ENCODE data around the gene WDR59.

WDR59 gene

GRCh38 chr16:74836111-74836671 is 148.7 kb downstream of the WDR59 start:
- no peaks in the 10 kb centered on the region for H3F3A ChIP-seq (ENCODE audit: low read depth)
- no peak overlapping the region for H2AFZ ChIP-seq (ENCODE audit: low read length)
- TF ChIP-seq CTCF (conservative IDR thresholded peaks at IDR 0.05; ENCODE audit: low read length) (no peak), EZH2phosphoT487 (IDR thresholded peaks at IDR 0.05; ENCODE audit: borderline replicate concordance) (no peak)
- H3K36me3 ChIP-seq (ENCODE audit: insufficient read depth, low read length): no peaks in the 10 kb centered on the region
- no peak overlapping the region for H3K4me2 ChIP-seq (ENCODE audit: low read depth, low read length, poor library complexity, severe bottlenecking)
- no peaks in the 10 kb centered on the region for H3K9me3 ChIP-seq (ENCODE audit: insufficient read depth, low read depth, low read length)
- no peaks in the 10 kb centered on the region for H3K27me3 ChIP-seq (ENCODE audit: insufficient read depth, low read length, poor library complexity, severe bottlenecking)
- H3K79me2 ChIP-seq (ENCODE audit: insufficient read depth, low read length): no peaks in the 10 kb centered on the region
- no peaks in the 10 kb centered on the region for H3K4me1 ChIP-seq (ENCODE audit: insufficient read depth, low read length, poor library complexity, severe bottlenecking)
- no peaks in the 10 kb centered on the region for H3K9me2 ChIP-seq (replicated peaks; ENCODE audit: low read depth, low read length)
- no peak overlapping the region for H3K4me3 ChIP-seq (ENCODE audit: low read length, poor library complexity, severe bottlenecking)
- H4K20me1 ChIP-seq (ENCODE audit: insufficient read depth, low read length, poor library complexity, severe bottlenecking): no peaks in the 10 kb centered on the region
- H3K9ac ChIP-seq (ENCODE audit: low read depth, low read length, poor library complexity, severe bottlenecking): no peak overlapping the region

GRCh38 chr16:74832228-74832627 is 152.7 kb downstream of the WDR59 start:
- H3K4me3 ChIP-seq (ENCODE audit: low read length, poor library complexity, severe bottlenecking): no peak overlapping the region
- no peaks in the 10 kb centered on the region for H3F3A ChIP-seq (ENCODE audit: low read depth)
- no peak overlapping the region for H2AFZ ChIP-seq (ENCODE audit: low read length)
- no peaks in the 10 kb centered on the region for H3K27me3 ChIP-seq (ENCODE audit: insufficient read depth, low read length, poor library complexity, severe bottlenecking)
- H3K9ac ChIP-seq (ENCODE audit: low read depth, low read length, poor library complexity, severe bottlenecking): no peak overlapping the region
- H4K20me1 ChIP-seq (ENCODE audit: insufficient read depth, low read length, poor library complexity, severe bottlenecking): no peaks in the 10 kb centered on the region
- H3K79me2 ChIP-seq (ENCODE audit: insufficient read depth, low read length): no peaks in the 10 kb centered on the region
- H3K36me3 ChIP-seq (ENCODE audit: insufficient read depth, low read length): no peaks in the 10 kb centered on the region
- H3K9me2 ChIP-seq (replicated peaks; ENCODE audit: low read depth, low read length): no peaks in the 10 kb centered on the region
- H3K4me2 ChIP-seq (ENCODE audit: low read depth, low read length, poor library complexity, severe bottlenecking): no peak overlapping the region
- H3K4me1 ChIP-seq (ENCODE audit: insufficient read depth, low read length, poor library complexity, severe bottlenecking): no peaks in the 10 kb centered on the region
- no peak for TF ChIP-seq CTCF (conservative IDR thresholded peaks at IDR 0.05; ENCODE audit: low read length)
- TF ChIP-seq EZH2phosphoT487 (IDR thresholded peaks at IDR 0.05; ENCODE audit: borderline replicate concordance): no peak
- H3K9me3 ChIP-seq (ENCODE audit: insufficient read depth, low read depth, low read length): 0 out of 2 replicates have a peak, but pooled peaks cover 3% of the 10 kb centered on the region

- H3F3A ChIP-seq (ENCODE audit: low read depth): no peaks in the 10 kb centered on the region
- H3K9ac ChIP-seq (ENCODE audit: low read depth, low read length, poor library complexity, severe bottlenecking): no peak overlapping the region
- TF ChIP-seq CTCF (conservative IDR thresholded peaks at IDR 0.05; ENCODE audit: low read length) (no peak), EZH2phosphoT487 (IDR thresholded peaks at IDR 0.05; ENCODE audit: borderline replicate concordance) (no peak)
- no peak overlapping the region for H3K4me3 ChIP-seq (ENCODE audit: low read length, poor library complexity, severe bottlenecking)
- H3K79me2 ChIP-seq (ENCODE audit: insufficient read depth, low read length): no peaks in the 10 kb centered on the region
- no peak overlapping the region for H2AFZ ChIP-seq (ENCODE audit: low read length)
- no peaks in the 10 kb centered on the region for H3K9me2 ChIP-seq (replicated peaks; ENCODE audit: low read depth, low read length)
- no peaks in the 10 kb centered on the region for H3K27me3 ChIP-seq (ENCODE audit: insufficient read depth, low read length, poor library complexity, severe bottlenecking)
- H4K20me1 ChIP-seq (ENCODE audit: insufficient read depth, low read length, poor library complexity, severe bottlenecking): no peaks in the 10 kb centered on the region
- H3K9me3 ChIP-seq (ENCODE audit: insufficient read depth, low read depth, low read length): 0 out of 2 replicates have a peak, but pooled peaks cover 3% of the 10 kb centered on the region
- no peak overlapping the region for H3K4me2 ChIP-seq (ENCODE audit: low read depth, low read length, poor library complexity, severe bottlenecking)
- H3K36me3 ChIP-seq (ENCODE audit: insufficient read depth, low read length): no peaks in the 10 kb centered on the region
- no peaks in the 10 kb centered on the region for H3K4me1 ChIP-seq (ENCODE audit: insufficient read depth, low read length, poor library complexity, severe bottlenecking)
These were observed 153.5 kb downstream of the WDR59 start for GRCh38 chr16:74831467-74831866.

All from Loucy (cell line).